ENCODE measurements around the gene FGFRL1.

Gene FGFRL1

DNA sequence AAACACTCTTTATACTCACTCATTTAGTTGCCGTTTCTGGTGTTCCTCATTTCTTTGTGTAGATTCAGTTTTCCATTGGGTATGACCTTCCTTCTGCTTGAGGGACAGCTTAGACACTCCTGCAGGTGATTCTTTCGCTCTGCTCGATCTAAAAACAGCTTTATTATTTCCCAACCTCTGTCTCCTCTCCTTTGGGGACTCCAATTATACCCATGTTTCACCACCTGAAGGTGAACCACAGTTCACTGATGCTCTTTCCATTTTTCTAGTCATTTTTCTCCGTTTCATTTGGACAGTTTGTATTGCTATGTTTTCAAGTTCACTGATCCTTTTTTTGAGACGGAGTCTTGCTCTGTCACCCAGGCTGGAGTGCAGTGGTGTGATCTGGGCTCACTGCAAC is 4.6 kb upstream of the FGFRL1 start:
- DNase-seq (ENCODE audit: low spot score): no peak

DNA sequence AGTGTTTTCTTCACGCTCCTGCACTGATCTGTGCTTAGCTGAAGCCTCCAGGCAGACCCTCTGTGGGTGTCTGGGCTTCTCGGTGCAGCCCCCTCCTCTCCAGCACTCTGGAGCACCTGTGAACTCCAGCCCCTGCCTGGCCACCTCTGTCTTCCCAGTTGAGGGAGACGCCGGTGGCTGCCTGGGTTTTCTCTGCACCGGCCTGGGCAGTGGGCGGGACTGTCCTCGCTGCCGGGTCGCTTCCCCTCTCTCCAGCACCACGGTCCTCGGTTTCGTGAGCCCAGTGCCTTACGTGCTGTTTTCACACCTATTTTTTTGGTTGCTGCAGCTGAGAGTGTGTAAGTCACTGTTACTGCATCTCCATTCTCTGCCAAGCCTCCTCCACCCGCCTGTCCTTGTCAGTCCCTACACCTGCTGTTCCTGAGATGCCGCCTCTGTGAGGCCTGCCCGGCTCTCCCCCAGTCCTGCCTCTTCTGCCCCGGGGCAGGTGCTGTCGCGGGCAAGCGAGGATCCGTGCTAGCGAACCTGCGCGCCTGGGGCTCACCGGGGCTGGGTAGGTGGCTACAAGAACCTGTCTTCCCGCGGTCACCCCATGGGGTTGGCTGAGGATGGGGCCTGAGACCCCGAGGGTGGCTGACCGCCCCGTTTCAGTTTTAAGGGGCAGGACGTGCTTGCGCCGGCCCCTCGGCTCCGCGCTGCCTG is 2.4 kb upstream of the FGFRL1 start:
- no peak for DNase-seq (ENCODE audit: low spot score)

DNA sequence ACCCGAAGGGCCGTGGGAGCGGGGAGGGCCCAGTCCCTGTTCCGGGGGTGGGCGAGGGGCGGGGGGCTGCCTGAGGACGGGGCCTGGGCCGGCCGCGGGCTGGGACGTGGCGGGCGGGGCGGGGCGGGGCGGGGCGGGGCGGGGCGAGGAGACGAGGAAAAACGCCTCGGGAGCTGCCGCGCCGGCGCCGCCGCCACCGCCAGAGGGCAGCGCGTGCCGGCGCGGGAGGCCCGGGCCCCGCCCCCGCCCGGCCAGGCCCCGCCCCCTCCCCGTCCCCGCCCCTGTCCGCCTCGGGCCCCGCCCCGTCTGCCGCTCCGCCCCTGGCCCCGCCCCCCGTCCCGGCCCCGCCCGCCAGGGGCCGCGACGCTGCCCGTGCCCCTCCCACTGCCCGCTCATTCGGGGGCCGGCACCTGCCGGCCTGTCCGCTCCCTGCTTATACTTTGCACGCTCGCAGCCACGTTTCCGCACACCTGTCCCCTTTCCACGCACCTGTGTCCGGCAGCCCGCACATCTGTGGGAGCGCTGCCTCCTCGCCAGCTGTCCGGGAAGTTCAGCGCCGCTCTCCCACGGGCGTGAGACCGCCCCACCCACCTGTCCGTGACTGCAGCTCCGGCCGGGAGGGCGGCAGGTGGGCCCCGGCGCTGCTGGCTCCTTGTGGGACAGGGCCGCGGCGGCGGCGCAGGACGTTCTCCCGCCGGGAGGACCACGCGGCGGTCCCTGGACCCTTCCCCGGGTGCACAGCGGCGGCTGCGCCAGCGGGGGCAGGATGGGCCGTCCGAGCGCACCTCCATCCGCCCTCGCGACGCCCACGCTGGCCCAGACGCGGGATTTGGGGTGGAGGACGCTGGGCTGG is 1.7 kb upstream of the FGFRL1 start:
- peak; percentile 83 for DNase-seq (ENCODE audit: low spot score)

DNA sequence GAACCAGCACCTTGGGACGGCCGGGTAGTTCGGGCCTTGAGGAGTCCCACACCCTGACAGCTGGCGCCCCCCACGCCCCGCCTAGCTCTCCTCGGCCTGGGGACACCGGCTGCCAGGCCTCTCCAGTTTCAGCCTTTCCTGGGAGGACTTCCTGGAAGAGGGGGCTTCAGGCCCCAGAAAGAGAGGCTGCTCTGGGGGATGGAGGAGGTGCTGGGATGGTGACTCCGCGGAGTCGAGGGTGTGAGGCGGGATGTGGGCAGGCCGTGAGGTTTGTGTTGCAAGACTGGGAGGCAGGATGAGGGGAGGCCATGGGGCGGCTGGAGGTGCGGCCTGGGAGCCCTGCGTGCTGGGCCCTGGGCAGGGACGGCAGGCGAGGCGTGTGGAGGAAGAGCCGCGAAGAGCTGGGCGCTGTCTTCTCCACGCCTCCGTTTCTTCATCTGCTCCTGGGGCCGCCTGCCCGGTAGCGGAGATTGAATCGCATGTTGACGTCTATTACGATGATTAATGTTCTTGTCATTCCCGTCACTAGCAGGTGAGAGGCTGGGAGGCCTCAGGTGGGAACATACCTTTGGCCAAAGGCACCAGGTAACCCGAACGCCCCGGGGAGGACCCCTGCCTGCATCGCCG is 918 bp upstream of the FGFRL1 start:
- DNase-seq (ENCODE audit: low spot score): peak; percentile 26

DNA sequence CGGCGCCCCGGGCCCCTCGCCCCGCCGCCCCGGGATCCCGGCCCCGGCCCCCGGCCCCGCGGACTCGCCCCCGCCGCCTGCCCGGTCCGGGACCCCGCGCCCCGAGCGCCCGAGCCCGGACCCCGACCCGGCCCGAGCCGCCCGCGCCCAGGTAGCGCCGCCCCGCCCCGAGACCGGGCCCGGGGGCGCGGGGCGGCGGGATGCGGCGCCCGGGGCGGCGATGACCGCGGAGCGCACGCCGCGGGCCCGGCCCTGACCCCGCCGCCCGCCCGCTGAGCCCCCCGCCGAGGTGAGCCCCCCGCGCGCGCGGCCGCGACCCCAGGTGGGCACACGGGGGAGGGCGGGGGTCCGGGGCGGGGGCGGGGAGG is 224 bp downstream of the FGFRL1 start:
- no peak for DNase-seq (ENCODE audit: low spot score)

DNA sequence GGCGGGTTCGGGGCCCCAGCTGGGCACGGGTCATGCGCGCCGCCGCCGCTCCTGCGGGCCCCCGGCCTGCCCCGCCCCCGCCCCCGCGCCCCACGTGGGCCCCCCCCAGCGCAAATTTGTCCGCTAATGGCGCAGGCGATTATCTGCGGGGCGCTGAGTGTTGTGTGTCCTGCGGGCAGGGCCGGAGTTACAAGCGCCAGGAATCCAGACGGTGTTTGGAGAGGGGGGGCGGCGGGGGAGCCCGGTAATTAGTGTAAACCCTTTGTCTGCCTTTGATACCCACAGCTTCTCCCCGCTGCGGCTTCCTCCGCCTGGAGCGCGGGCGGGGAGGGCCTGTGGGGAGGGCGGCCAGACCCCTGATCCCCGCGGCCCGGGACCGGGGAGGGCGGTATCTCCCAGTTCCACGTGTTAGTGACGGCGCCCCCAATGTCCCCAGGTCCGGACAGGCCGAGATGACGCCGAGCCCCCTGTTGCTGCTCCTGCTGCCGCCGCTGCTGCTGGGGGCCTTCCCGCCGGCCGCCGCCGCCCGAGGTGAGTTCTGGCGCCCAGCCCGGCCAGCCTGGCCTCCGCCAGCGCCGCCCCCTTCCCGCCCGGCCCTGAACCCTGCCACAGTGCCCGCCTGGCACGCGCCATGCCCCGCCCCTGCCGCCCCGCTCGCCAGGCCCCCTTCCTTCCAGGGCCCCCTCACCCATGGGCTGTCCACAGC is 761 bp downstream of the FGFRL1 start:
- peak; percentile 30 for DNase-seq (ENCODE audit: low spot score)

DNA sequence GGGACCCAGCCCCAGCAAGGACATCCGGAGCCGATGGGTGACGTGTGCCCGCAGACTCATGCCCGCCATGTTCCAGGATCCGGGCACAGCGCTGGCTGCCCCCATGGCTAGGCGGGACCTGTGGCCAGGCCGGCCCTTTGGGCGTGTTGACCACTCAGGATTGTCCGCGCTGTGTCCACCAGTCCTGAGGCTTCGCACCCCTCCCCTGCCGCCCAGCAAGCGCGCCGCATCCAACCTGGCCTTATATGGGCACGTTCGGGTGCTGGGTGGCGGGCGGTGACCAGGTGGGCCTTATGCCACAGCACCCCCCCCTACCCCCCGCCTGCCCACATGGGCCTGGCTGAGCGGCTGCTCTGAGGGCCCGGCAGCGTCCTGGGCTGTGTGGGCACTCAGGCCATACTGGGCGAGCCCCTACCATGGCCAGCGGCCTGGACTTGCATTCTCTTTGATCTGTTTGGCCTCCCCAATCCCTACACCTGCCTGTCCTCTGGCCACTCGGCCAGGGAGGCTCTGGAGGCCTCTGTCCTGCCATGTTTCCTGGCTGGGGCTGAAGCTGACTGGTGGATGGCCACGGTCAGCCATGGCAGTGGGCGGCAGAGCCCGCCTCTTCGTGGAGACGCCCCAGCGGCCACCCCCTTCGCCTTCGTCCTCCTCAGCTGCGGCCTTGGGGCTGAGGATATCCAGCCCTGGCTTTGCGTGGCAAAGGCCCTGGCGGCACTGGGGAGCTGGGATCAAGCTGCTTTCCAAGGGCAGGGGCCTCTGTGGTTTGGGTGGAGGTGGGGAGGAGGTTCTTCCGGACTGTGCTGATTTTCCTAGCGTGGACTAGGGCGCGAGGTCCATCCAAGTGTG is 2.0 kb downstream of the FGFRL1 start:
- no peak for DNase-seq (ENCODE audit: low spot score)

DNA sequence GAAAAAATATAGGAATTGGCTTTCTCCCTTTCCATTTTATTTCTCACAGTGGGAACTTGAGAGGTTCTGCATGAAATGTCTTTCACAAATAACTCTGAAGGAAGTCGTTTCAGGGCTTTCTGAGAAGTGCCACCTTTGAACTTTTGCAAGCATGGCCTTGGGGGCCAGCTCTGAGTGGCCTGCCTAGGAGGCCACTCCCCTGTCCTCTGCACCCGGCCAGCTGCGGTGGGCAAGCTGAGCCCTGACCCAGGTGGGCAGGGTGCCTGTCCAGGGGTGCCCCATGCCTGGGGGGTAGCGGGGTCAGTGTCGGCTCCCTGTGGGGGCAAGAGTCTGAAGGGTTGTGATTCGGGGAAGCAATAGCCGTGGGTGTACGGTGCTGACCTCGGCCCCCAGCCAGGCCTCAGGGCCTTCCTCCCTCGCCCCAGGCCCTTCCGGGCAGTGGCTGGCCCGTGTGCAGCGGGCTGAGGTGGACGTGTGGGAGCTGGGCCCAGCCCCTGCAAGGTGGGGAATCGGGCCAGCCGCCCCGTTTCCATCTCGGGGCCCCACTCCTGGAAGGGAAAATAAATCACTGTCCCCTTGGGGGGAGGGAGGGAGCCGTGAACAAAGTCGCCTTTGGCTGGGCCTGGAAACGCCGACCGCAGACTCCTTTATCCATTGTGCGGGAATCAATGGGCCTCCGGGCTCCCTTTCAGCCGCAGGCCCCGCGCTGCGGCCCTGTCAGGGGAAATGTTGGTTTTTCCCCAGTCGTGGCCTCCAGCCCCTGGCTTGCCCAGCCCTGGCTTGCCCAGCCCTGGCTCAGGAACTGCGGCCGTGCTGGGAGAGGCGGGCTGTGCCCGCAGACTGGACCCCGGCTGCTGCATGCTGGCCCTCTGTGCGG is 3.1 kb downstream of the FGFRL1 start:
- DNase-seq (ENCODE audit: low spot score): no peak

DNA sequence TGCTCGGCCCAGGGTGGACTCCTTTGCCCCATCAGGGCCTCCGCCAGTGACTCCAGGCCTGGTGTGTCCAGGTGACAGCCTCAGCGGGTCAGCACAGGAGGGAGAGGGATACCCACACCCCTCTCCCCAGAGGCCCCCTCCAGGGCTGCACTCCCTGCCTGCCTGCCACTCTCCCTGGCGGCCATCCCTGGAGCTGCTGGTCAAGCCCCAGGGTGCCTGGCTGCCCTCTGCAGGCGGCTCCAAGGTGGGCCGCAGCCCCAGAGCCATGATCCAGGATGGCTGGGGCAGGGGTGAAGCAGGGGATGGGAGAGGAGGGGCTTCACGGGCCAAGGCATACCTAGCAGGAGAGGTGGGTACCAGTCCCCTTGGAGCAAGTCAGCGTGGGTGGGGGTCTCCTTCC is 3.8 kb downstream of the FGFRL1 start:
- no peak for DNase-seq (ENCODE audit: low spot score)

DNA sequence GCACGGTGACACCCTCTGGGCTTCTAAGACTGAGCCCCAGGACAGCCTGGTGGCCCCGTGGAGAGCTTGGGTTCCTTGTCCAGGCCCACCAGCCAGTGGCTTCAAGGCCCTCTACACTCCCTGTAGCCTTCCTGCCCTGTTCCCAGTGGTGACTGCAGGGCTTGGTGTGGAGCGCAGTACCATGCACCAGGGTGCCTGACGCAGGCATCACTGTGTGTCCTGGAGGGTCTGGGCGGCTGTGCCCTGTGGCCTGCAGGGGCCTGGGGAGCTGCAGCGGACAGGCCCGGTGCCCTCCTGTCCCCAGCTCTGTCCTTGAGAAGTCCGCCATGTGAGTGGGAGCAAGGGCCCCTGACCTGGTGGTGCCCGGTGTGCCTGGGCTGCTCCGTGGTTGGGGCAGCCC is 4.3 kb downstream of the FGFRL1 start:
- DNase-seq (ENCODE audit: low spot score): no peak

DNA sequence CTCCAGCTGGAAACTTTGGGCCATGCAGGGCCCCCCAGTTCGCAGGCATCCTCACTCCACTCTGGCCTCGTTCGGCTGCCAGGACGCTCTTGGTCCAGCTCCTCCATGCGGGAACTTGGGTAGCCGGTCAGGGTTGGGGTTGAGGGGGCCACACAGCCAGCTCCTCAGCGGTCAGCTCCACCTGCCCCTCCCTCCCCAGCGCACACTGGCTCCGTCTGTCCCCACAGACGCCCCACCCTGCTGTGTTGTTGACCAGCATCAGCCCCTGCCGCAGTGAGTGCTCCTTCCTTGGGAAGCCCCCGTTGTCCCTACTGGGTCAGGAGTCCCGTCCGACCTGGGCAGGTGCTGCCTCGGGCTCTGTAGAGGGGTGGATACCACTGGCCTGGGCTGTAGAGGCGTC is 5.8 kb downstream of the FGFRL1 start:
- no peak for DNase-seq (ENCODE audit: low spot score)

DNA sequence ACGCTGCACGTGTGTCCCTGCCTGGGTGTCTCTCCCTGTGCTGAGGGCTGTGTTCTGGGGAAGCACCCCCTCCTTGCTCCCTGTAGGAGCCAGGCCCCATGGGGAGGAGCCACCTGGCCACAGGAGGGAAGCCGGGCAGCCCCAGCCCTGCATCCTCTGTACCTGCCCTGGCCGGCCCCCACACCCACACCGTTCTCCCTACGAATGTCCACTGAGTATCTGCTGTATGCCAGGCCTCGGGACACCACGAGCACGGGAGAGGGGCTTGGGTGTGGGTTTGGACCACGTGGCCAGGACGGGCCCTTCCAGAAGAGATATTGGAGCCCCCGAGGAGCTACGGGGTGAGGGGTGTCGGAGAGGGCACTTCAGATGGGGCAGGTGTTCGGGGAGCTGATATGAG is 6.3 kb downstream of the FGFRL1 start:
- no peak for DNase-seq (ENCODE audit: low spot score)

DNA sequence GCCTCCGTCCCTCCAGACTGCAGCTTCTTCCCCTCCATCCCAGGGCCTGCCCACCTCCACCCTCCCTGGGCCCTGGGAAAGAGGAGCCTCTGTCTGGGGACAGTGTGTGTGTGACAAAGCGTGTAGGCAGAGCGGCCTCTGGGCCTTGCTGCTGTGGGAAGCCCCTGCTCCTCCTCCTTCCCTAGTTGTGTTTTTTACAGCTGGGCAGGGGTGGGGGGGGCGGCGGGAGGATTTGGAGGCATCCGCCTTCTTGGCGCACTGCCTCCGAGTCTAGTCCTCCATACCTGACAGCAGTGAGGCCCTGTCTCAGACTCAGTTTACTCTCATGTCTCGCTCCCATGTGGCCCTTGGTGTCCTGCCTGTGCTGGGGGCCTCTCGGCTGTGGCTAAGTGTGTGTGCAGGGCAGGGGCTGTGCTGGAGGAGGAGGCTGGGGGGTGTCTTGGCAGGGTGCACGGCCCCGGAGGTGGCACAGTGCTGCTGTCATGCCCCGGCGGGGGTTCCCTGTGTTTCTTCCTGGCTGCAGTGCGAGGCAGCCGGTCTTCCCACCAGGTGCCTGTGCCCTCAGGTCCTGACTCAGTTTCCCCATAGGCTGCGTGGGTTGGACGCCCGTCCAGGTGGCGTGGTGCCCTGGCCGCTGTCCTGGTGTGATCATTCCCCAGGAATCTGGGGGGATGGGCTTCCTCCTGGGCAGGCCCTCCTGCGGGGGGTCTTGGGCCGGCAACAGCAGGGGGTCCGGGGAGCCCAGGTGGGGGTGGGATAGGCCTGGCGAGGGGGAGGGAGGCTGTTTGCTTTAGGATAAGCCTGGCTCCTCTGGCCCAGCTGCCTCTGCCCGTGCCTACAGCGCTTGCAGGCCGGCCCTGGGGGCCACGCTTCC is 7.0 kb downstream of the FGFRL1 start:
- DNase-seq (ENCODE audit: low spot score): no peak

DNA sequence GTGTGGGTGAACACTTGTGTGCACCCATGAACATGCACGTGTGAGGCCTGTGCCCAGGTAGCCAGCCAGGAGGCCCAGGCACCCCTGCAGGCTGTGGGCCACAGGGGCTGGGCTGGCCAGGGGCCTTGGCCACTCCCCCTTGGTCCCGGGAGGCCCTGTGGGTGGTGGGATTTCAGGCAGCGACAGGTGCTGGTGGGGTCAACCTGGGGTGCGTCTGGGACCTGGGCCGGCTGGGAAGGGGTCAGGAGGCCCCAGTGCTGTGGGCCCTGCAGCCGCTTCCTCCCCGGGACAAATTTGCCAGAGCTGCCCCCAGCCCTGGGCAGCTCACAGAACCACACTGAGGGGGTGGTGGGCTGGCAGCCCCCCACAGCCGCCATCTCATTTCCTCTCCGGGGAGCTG is 7.9 kb downstream of the FGFRL1 start:
- no peak for DNase-seq (ENCODE audit: low spot score)

DNA sequence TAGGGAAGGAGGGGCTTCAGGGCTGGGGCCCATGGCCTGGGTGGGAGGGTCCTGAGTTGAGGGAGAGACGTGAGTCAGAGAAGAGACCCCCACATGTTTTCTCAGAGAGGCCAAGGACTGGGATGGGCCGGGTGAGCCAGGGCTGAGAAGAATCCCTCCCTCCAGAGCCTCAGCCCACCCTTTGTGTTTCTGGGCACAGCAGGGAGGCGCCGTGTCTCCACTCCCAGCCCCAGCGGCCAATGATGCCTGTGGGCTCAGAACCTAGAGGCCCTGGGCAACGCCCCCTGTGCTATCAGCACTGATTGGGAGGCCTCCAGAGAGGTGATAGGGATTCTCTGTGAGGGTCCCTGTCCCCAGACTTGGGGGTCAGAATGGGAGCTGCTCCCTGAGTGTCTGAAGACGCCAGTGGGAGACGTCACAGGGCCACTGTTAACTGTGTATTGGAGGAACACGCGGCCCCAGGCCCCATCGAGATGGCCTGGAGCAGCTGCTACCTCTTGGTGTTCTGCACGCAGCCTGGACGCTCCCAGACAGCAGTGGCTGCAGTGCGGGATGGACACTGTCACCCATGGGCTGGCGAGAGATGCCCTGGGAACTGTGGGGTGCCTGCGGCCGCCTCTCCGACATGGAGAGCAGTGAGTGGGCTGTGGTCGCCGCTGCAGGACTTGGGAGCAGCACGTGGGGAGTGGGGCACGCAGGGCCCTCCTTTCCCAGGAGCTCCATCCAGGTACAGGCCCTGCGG is 8.5 kb downstream of the FGFRL1 start:
- DNase-seq (ENCODE audit: low spot score): no peak

DNA sequence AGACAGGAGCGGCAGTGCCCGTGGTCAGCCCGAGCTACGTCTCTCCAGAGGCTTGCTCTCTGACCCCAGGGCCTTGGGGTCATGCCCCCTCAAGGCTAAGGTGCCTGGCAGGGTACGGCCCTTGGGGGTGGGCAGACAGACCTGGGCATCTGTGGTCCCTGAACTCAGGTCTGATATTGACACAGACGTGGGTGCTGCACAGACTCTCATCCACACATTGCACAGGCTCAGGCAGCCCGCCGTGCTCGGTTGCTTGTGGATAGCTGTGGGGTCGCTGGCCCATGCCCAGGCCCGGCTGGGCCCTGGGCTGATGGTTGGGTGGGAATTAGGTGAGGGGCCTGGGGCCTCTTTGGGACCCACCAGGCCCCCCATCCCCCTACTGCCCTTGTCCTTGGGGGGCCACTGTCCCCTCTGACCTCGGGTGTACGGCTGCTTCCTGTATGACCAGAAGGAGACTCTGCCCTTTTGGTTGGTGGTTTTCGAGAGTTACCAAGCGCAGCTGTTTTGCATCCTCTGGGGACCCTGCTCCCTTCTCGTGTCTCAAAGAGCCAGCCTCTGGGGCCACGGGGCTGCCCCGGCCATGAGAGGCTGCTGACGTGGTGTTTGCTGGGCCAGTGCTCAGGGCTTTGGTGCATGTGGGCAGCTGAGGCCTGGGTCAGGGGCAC is 10.1 kb downstream of the FGFRL1 start:
- DNase-seq (ENCODE audit: low spot score): no peak

DNA sequence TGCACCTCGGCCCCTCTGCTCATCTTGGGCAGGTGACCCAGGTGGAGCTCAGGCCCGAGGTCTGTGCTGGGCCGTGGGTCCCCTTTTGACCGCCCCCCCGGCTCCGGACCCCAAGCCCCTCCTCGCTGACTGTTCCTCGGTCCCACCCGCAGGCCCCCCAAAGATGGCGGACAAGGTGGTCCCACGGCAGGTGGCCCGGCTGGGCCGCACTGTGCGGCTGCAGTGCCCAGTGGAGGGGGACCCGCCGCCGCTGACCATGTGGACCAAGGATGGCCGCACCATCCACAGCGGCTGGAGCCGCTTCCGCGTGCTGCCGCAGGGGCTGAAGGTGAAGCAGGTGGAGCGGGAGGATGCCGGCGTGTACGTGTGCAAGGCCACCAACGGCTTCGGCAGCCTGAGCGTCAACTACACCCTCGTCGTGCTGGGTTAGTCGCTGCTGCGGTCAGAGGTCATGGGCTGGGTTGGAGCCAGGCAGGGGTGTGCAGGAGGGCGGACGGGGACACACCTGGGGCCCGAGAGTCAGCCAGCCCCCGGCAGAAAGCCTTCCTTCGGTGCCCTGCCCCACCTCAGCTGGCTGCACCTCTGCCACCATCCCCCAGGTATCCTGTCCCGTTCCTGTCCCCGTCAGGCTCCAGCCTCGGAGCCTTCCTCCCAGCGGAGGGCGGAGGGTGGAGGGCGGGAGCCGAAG is 10.8 kb downstream of the FGFRL1 start:
- no peak for DNase-seq (ENCODE audit: low spot score)

DNA sequence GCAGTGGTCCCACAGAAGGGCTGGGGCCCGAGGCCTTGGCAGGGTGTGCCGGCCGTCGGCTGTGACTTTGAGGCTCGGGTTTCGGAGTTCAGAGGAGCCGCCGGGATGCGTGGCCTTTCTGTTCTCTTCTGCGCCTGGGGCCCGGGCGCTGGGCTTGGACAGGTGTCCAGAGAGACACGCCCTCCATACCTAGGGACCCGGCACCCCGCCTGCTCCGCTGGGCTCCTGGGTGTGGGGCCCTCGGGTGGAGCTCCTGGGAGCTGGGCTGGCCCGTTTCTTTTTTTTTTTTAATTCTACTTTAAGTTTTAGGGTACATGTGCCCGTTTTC is 11.3 kb downstream of the FGFRL1 start:
- no peak for DNase-seq (ENCODE audit: low spot score)

Data from hematopoietic multipotent progenitor cell treated with erythropoietin and hydrocortisone succinate and interleukin-3 and kit ligand, for 17 days (in vitro differentiated cells).